Duodenal mucosa (tissue), 2 donors: Measurements from ENCODE around the gene SEH1L.
"Not testable (repeated sequence)": the region's sequence is repeated elsewhere in the genome, so short reads cannot be mapped to it uniquely, and the experiment has no call there.

Experiments used
- H3K27ac ChIP-seq: one replicate; pipeline ENCODE4 v1.7.0; 2013; ENCODE audit warnings: low read depth, low read length
- H3K27me3 ChIP-seq, 2 donors: one replicate each; pipeline ENCODE4 v1.7.0; 2013; ENCODE audit warnings: low read length in 2 of 2, control low read depth in 1 of 2; ENCODE audit not compliant: insufficient read depth in 2 of 2, control insufficient read depth in 1 of 2
- H3K36me3 ChIP-seq, 2 donors: one replicate each; pipeline ENCODE4 v1.7.0; 2013; ENCODE audit warnings: low read length in 2 of 2, control low read depth in 1 of 2; ENCODE audit not compliant: insufficient read depth in 2 of 2, control insufficient read depth in 1 of 2
- H3K4me1 ChIP-seq, 2 donors: one replicate each; pipeline ENCODE4 v1.7.0; 2013; ENCODE audit warnings: low read length in 2 of 2, control low read depth in 1 of 2; ENCODE audit not compliant: insufficient read depth in 2 of 2, control insufficient read depth in 1 of 2
- H3K4me3 ChIP-seq, 2 donors: one replicate each; pipeline ENCODE4 v1.7.0; 2013; ENCODE audit warnings: low read length in 2 of 2, low read depth in 1 of 2
- H3K9ac ChIP-seq, 2 donors: one replicate each; pipeline ENCODE4 v1.7.0; 2013; ENCODE audit warnings: low read length in 2 of 2, low read depth in 1 of 2
- H3K9me3 ChIP-seq, 2 donors: one replicate each; pipeline ENCODE4 v1.7.0; 2013; ENCODE audit warnings: low read length in 2 of 2, control low read depth in 1 of 2; ENCODE audit not compliant: control insufficient read depth in 1 of 2

The SEH1L gene

DNA sequence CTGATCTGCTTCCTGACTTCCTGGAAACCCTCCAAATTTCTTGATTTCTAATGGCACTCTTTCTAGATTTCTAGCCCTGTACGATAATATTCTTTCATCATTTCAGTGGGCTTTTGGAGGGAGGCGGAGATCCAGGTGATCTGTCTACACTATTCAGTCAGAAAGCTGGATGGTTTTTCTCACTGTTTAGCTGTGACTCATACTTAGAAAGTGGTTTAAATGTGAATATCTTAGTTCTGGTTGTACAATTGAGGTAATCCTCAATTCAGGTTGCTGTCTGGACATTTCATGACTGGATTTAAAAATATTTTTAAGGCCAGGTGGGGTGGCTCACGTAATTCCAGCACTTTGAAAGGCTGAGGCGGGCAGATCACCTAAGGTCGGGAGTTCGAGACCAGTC is 20.8 kb downstream of the SEH1L start:
- H3K36me3 ChIP-seq: peaks cover 11 to 52% of the 10 kb centered on the region in 2 donors
- H3K27ac ChIP-seq: no peak overlapping the region

DNA sequence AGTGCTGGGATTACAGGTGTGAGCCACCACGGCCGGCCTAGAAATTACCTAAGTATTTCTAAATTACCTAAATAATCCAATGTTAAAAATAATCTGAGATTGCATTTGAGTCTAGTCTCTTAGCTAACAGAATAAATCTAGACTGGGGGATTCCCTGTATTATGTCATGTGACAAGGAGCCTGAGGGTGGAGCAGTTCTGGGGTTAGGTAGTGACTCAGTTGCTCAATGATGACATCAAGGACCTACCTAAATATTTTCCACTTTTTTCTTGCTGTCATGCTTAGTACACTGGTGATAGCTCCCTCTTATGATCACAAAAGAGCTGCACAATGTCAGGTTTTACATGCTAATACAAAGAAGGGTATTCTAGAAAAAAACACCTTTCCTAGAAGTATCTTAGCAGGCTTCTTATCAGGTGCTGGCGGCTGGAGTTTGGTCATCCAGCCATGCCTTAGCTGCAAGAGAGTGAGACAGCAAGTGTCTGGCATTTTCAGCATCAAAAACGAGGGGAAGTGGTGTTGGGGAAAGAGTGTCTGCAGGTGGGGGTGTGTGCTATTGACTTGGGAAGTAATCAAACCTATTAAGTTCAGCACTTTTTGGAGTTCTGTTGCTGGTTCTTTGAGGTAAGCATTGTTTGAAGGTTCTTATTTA is 25.9 kb downstream of the SEH1L start:
- Histone ChIP-seq H3K9ac (no peak overlapping the region), H3K27me3 (no peaks in the 10 kb centered on the region), H3K36me3 (peaks cover 11 to 55% of the 10 kb centered on the region in 2 donors), H3K27ac (no peak overlapping the region), H3K4me3 (no peak overlapping the region), H3K4me1 (no peaks in the 10 kb centered on the region), H3K9me3 (no peaks in the 10 kb centered on the region)

More for the DNA sequence above, 20.8 kb downstream of the SEH1L start:
- Histone ChIP-seq H3K27me3 (no peaks in the 10 kb centered on the region), H3K4me3 (no peak overlapping the region), H3K9me3 (no peaks in the 10 kb centered on the region), H3K4me1 (no peaks in the 10 kb centered on the region), H3K9ac (no peak overlapping the region)

DNA sequence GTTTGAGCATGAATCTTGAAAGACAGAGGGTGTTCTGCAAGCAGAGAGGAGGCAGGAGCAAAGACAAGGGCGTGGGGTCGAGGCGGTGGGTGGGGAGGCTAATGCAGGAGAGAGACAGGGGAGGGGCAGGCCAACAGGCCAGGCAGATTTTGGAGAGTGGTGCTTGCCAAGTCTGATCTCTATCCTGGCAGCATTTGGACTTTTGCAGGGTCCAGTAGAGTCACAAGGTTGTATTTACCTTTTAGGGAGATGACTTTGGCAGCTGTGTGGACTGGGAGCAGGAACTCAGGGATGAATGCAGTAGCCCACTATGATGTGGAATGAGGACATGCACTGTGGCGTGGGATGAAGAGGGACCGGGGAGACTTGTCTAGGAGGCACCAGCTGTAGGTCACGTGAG is 27.7 kb downstream of the SEH1L start:
- Histone ChIP-seq H3K36me3 (peaks cover 11 to 55% of the 10 kb centered on the region in 2 donors), H3K9ac (no peak overlapping the region), H3K9me3 (no peaks in the 10 kb centered on the region), H3K4me3 (no peak overlapping the region), H3K27ac (no peak overlapping the region), H3K4me1 (no peaks in the 10 kb centered on the region), H3K27me3 (no peaks in the 10 kb centered on the region)

DNA sequence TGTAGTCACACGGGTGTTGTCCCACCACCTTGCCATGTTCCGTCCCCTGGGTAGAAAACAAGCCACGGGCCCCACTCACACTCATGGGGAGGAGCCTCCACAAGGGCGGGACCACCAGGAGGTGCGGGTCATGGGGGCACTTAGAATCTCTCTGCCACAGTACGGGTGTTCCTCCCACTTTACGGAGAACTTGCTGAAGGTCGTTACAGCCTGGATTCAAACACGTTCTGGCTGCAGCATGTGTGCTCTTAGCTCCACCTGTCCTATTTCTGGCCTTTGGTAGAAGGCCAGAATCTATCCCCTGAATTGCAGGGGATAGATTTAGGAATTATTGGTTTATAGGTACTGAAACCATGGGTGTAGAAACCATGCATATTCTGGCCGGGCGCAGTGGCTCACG is 28.5 kb downstream of the SEH1L start:
- H3K9ac ChIP-seq: no peak overlapping the region
- no peaks in the 10 kb centered on the region for H3K4me1 ChIP-seq
- no peaks in the 10 kb centered on the region for H3K27me3 ChIP-seq
- H3K27ac ChIP-seq: no peak overlapping the region
- peaks cover 11 to 48% of the 10 kb centered on the region in 2 donors for H3K36me3 ChIP-seq
- no peaks in the 10 kb centered on the region for H3K9me3 ChIP-seq
- H3K4me3 ChIP-seq: no peak overlapping the region

DNA sequence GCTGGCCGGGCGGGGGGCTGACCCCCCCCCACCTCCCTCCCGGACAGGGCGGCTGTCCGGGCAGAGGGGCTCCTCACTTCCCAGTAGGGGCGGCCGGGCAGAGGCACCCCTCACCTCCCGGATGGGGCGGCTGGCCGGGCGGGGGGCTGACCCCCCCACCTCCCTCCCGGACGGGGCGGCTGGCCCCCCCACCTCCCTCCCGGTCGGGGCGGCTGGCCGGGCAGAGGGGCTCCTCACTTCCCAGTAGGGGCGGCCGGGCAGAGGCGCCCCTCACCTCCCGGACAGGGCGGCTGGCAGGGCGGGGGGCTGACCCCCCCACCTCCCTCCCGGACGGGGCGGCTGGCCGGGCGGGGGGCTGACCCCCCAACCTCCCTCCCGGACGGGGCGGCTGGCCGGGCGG is 32.3 kb downstream of the SEH1L start:
- peaks cover 12 to 37% of the 10 kb centered on the region in 2 donors for H3K36me3 ChIP-seq
- not testable (repeated sequence) for H3K4me1 ChIP-seq, H3K27me3 ChIP-seq, H3K4me3 ChIP-seq, H3K9ac ChIP-seq, H3K27ac ChIP-seq, H3K9me3 ChIP-seq

DNA sequence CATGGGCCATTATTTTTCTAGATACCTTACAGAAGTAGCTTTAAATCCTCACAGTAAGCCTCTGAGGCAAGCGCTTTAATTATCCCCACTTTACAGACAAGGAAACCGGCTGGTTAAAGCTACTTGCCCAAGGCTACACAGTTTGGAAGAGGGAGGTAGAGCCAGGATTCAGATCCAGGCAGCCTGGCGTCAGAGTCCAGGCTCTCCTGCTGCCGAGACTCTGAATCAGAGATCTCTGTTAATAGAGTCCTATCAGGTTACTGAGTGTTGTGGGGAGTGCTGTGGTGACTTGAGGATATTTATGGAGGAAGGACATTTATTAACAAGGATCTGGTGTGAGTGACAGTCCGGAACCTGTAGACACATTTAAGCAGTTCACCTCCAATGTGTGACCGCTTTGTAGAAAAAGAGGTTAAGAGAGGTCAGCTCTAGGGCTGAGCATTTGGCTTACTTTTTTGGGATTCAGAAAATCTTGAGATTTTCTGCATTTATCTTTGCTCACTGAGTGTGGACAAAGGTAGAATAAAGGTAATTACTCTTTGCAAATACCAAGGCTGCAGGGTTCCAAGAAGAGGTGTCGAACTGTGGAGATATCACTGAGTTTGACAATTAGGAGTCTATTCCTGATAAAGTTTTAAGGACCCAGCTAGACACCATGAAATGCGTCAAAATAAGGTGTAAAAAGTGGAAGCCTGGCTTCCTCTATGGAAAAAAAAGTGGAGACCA is 41.7 kb downstream of the SEH1L start:
- Histone ChIP-seq H3K9ac (no peak overlapping the region), H3K36me3 (peaks cover 5 to 11% of the 10 kb centered on the region in 2 donors), H3K4me3 (no peak overlapping the region), H3K9me3 (no peaks in the 10 kb centered on the region), H3K27me3 (no peaks in the 10 kb centered on the region), H3K4me1 (peaks cover 18 to 19% of the 10 kb centered on the region in 2 donors), H3K27ac (no peak overlapping the region)

DNA sequence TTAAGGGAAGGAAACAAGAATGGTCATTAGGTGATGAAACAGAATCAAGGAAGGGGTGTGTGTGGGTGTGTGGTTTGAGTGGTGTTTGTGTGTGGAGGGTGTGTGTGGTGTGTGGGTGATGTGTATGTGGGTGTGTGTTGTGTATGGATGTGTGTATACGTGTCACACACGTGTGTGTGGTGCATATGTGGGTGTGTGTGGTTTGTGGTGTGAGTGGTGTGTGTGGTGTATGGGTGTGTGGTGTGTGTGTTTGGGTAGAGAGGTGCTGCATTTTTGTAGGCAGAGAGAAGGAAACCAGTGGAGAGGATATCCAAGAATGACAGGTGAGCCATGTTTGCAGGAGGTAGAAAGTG is 42.3 kb downstream of the SEH1L start:
- Histone ChIP-seq H3K4me1 (peaks cover 18 to 19% of the 10 kb centered on the region in 2 donors), H3K36me3 (peaks cover 5 to 8% of the 10 kb centered on the region in 2 donors), H3K27ac (no peak overlapping the region), H3K9ac (peak overlapping the region in 1 of 2 donors; percentile 63), H3K4me3 (peak overlapping the region; percentile 91 to 96), H3K9me3 (no peaks in the 10 kb centered on the region), H3K27me3 (no peaks in the 10 kb centered on the region)

DNA sequence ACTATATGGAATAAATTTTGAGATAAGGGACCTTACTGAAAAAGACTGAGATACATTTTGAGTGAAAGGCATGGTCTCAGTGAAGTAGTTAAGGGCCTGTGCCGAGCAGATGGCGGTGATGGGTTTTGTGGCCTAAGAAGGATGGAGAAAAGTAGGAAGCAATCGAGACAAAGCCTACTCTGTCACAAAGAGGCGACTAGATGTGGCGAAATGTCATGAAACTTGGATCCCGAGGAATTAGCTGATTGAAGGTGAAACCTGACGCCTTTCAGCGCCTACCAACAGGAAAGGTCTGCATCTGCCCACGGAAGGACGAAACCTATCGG is 42.8 kb downstream of the SEH1L start:
- peaks cover 5 to 8% of the 10 kb centered on the region in 2 donors for H3K36me3 ChIP-seq
- no peaks in the 10 kb centered on the region for H3K9me3 ChIP-seq
- H3K9ac ChIP-seq: peak overlapping the region; percentile 63 to 71
- H3K4me1 ChIP-seq: peaks cover 18 to 19% of the 10 kb centered on the region in 2 donors
- peak overlapping the region; percentile 91 to 96 for H3K4me3 ChIP-seq
- no peak overlapping the region for H3K27ac ChIP-seq
- H3K27me3 ChIP-seq: no peaks in the 10 kb centered on the region

DNA sequence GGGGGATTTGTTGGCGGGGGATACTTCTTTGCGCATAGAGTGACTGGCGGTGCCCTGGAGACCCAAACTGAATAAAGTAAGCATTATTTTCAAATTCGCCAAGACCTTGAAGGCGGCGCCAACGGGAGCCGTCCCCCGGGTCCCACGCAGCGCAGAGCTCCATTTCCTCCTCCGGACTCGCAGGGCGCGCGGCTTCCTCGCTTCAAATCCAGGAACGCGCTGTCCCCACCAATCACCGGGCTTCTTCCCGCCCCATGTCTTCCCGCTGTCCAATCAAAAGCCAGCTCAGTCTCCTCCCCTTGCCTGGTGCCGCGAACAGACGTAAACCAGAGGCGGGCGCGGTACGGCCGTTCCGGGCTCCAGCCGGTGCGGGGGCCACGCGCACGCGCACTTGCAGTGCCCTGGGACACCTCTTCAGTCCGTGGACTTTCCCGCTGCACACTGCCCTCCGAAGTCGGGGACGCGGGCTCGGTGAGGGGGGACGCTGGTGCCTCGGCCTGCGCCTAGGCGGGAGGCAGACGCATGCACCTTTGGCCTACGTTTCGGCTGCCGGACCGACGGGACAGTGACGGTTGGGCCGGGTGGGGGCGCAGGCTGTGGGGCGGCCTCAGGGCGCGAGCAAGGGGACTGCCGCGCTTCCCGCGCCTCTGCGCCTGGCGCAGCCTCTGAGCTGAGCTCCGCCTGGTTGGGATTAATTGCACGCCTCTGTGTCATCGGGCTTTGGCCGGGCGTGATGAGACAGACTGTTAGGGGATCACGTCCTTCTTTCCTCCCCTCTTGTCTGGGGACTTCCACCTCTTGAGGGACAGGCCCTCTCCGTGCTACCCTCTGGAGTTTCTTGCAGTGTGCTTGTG is 43.4 kb downstream of the SEH1L start, which contains the start of gene CEP192:
TSS of gene CEP192 (plus strand) at position 396 of the 854 bp plus-strand sequence. CDS start 8,063 bp downstream, outside the sequence.
- Histone ChIP-seq H3K9ac (peak within 1 kb of the TSS; percentile 87 to 95), H3K4me1 (peaks cover 18 to 22% of the 10 kb centered on the region in 2 donors), H3K36me3 (peaks cover 5 to 8% of the 10 kb centered on the region in 2 donors), H3K4me3 (peak within 1 kb of the TSS; percentile 91 to 96), H3K27me3 (no peaks in the 10 kb centered on the region), H3K9me3 (no peaks in the 10 kb centered on the region), H3K27ac (peak within 1 kb of the TSS; percentile 86)

DNA sequence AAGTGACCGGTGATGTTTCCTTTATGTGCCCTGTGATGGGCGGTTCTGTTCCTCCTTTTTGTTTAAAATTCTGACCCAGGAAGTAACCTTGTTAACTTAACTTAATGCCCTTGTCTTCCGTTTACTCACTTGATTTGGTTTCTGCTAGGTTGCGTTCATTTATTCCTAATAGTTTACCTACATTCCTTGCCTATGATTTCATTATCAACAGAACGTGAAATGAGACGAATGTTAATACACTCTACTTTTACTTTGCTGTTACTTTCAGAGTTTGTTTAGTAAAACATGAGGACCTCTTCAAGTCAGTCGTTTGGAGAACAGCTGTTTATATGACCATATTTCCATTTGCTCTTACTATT is 44.0 kb downstream of the SEH1L start:
- H3K9ac ChIP-seq: peak overlapping the region; percentile 87 to 95
- H3K9me3 ChIP-seq: no peaks in the 10 kb centered on the region
- peaks cover 18 to 22% of the 10 kb centered on the region in 2 donors for H3K4me1 ChIP-seq
- peak overlapping the region; percentile 86 for H3K27ac ChIP-seq
- peaks cover 4 to 7% of the 10 kb centered on the region in 2 donors for H3K36me3 ChIP-seq
- no peaks in the 10 kb centered on the region for H3K27me3 ChIP-seq
- peak overlapping the region; percentile 91 to 96 for H3K4me3 ChIP-seq
